ENCODE results near the gene FIGLA.

FIGLA gene, protein sequence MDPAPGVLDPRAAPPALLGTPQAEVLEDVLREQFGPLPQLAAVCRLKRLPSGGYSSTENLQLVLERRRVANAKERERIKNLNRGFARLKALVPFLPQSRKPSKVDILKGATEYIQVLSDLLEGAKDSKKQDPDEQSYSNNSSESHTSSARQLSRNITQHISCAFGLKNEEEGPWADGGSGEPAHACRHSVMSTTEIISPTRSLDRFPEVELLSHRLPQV

DNA sequence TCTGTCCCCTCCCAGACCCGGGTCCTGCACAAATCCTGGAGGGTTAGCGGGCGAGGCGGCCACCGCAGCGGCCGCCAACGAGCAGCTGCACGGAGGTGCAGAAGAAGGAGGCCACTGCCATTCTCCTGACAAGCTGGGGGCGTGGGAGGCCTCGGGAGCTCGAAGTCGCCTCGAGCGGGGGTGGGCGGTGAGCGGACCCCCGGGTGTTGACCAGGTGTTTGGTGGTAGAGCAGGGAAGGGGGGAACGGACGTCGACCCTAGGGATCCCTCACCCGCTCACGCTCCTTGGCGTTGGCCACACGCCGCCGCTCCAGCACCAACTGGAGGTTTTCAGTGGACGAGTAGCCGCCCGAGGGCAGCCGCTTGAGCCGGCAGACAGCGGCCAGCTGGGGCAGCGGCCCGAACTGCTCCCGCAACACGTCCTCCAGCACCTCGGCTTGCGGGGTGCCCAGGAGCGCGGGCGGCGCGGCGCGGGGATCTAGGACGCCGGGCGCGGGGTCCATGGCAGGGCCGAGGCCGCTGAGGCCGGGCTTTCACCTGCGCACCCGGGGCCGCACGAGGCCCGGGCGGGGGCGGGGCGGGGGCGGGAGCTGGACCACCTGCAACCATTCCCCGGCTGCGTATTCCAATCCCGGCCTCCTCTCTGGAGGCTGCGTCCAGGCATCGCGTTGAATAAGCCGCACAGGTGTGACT, at the start of gene FIGLA:
TSS of gene FIGLA (minus strand) at position 508 of the 693 bp plus-strand sequence. CDS start at position 503, 5 bp downstream.
- DNase-seq (ENCODE audit: low spot score), result no peak

DNA sequence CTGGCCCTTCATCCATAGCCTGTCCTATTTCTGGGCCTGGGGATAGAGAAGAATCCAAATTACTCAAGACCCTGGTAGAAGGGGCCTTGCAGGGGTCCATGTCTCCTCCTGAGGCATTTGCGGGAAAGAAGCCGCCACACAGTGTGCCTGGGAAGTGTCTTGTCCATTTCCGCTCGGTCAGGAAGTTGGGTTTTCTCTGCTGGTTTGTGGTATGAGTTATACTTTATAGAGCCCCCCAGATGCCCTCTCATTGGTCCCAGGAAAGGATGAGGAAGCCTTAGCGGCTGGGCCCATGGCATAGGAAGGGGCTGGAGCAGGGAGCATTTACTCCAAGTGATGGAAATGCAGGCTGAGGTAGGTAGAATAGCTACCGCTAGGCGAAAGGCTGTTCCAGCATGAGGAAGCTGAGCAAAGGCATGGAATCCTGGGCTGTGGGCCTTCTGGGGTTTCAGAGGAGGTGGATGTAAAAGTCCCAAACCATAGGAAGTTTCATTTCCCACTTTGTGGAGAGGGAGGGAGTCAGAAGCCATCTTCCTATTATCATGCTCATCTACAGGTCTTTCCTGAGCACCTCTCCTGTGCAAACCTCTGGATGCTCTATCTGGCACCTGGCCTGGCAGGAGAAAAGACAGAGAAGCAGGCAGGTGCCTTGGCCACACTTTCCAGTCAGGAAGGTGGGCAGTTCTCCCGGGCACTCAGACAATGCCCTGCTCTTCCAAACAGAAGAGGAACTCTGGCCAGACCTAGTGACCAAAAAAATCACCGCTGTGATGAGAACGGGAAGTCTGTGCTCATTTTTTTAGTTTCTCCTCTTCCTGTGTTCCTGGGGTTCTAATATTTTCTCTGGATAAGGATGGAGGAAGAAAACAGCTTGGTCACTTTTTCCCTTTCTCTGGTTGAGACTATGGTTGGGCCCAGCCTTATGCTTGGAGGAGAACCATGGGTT, 47.8 kb upstream of the FIGLA start:
- DNase-seq (ENCODE audit: low spot score), result no peak

GRCh38 chr2:70835643-70836042, 45.2 kb upstream of the FIGLA start, which contains the start of gene CD207:
TSS of gene CD207 (minus strand) at chr2:70835816. CDS start at chr2:70835776, 40 bp downstream.
- no peak for DNase-seq (ENCODE audit: low spot score)

DNA sequence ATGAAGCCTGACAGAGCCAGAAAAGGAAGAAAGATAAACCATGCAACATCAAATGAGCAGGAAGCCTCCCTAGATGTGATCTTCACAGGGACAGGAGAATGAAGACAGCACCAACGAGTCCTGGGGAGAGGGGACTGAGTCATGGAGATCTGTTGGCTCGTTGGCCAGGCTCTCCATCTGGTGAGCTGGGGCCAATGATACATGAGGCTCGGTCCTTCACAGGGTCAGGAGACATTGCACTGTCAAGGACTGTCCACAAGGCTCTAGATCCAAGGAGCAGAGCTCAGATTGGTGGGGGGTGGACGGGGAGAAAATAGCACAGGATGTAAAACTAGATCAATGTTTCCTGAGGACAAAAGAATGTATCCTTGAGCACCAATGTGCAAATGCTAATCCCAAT, 44.4 kb upstream of the FIGLA start:
- no peak for DNase-seq (ENCODE audit: low spot score)

GRCh38 chr2:70834106-70834505, 43.7 kb upstream of the FIGLA start:
- no peak for DNase-seq (ENCODE audit: low spot score)

DNA sequence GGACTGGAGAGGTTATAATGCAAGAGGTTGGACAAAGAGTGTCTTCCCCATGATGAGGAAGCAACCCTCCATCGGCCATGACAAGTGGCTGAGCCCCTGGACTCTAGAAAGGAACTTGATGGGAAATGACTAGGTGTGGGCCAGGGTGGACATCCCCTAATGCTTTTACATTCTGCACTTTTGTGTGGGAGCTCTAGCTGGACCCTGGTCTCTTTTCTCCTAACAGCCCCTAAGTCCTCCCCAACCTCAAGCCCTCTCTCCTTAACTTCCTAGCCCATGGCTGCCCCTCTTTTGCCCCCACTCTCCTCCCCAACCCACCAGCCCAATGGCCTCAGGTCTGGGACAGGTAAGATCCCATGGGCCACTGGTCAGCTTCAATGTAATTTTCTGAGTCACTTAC, 42.8 kb upstream of the FIGLA start:
- no peak for DNase-seq (ENCODE audit: low spot score)

DNA sequence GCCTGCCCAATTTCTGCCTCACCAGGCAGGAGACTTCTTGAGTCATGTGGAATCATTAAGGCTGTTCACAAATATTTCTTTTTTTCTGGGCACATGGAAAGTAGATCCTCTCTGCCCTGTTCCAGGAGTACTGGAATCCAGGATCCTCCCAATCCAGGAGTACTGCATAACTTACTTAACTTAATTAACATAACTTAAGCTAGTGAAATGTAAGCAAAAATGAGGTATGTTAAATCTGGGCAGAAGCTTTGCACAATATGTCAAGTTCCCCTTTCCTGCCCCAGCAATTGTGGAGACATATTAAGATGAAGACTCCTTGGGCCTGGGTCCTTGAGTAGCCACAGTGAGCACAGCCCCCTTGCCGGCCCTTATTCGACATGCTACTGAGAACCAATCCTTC, 41.9 kb upstream of the FIGLA start:
- DNase-seq (ENCODE audit: low spot score), result no peak

- DNase-seq (ENCODE audit: low spot score), result no peak
Observed at GRCh38 chr2:70831861-70832260, 41.4 kb upstream of the FIGLA start.

DNA sequence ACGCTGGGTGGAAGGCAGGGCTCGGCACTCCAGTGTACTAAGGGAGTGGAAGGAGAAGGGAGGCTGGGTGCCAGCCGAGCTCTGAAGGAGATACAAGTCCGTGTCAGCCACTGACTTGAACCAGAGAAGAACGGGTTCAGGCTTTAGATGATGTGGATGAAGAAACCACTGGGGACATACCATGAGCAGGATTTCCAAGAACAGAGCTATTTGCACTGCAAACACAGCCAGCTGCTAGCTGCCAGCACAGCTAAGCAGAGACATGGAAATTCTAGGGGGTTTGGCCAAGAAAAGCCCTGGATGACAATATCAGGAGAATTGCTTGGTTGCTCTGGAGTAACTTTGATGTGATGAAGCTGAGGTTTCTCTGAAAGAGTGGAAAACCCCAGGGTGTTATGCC, 39.9 kb upstream of the FIGLA start:
- DNase-seq (ENCODE audit: low spot score), result no peak

DNA sequence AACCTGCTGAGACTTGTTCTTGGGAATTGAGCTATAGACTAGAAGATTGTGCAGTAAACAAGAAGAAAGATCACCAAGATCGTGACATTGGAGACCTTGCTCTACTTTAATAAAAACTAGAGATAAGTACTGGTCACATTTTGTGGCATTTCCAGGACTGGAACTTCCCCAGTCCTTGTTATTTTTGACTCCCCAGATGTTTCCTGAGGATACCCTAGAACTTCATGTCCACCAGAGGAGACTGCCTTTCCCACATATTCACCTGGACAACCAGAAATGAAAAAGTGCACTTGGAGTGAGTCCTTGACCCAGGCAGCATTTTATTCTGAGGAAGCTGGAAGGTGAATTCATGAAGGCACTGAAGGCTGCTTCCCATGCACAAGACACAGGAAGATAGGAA, 39.5 kb upstream of the FIGLA start:
- no peak for DNase-seq (ENCODE audit: low spot score)

- DNase-seq (ENCODE audit: low spot score), result no peak
Observed at GRCh38 chr2:70828914-70829824, 38.7 kb upstream of the FIGLA start.

- DNase-seq (ENCODE audit: low spot score), result no peak
Observed at GRCh38 chr2:70828115-70828514, 37.7 kb upstream of the FIGLA start.

DNA sequence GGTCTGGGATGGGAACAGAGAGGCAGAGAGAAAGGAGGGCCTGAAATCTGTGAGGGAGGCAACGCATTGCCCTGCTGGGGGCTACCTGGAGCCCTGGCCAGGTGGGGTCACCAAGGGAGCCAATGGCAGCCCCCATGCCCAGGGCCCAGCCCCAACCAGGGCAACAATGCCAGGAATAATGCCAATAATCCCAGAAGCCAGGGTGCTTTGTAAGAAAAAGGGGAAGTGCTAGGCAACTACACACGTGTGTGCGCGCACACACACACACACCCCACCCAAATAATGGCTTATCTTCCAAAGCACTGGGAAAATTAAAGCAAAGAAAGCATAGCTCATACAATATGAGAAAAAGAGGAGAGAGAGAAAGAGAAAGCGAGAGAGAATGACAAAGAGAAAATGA, 36.9 kb upstream of the FIGLA start:
- DNase-seq (ENCODE audit: low spot score), result no peak

GRCh38 chr2:70826696-70827350, 36.4 kb upstream of the FIGLA start:
- no peak for DNase-seq (ENCODE audit: low spot score)

GRCh38 chr2:70823249-70823648, 32.8 kb upstream of the FIGLA start:
- DNase-seq (ENCODE audit: low spot score), result no peak

DNA sequence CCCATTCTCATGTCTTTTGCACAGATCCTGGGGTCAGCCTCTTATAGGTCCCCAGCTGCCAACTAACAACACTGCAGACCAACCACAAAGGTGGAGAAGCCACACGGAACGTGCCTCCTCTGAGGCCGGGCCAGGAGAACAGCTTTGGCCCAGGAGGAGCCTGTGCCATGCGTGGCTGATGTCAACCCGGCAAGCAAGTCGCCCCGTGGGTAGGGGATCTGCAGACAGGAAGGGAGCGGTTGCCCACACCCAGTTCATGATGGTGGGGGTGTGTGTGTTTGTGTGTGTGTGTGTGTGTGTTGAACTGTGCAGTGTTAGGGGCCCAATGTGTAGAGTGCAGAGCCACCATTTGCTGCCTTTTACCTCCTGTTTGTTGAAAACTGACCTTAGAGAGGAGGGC, 32.4 kb upstream of the FIGLA start:
- no peak for DNase-seq (ENCODE audit: low spot score)

GRCh38 chr2:70820499-70820898, 30.1 kb upstream of the FIGLA start, which contains the start of gene CLEC4F:
TSS of gene CLEC4F (minus strand) at chr2:70820599. CDS start at chr2:70820523, 76 bp downstream.
- no peak for DNase-seq (ENCODE audit: low spot score)

- no peak for DNase-seq (ENCODE audit: low spot score)
Observed at GRCh38 chr2:70817284-70817954, 27.0 kb upstream of the FIGLA start.

- no peak for DNase-seq (ENCODE audit: low spot score)
Observed at GRCh38 chr2:70816726-70817125, 26.3 kb upstream of the FIGLA start.

All from LoVo (cell line).